GM19193 (cell line): ENCODE results near the gene EFCAB6.

Source experiments
- POLR2A ChIP-seq: IDR thresholded peaks from 4 replicates; pipeline ENCODE4 v1.6.1; 2011; ENCODE audit not compliant: insufficient read depth, insufficient read length; ENCODE audit errors: extremely low read depth

The EFCAB6 gene

DNA sequence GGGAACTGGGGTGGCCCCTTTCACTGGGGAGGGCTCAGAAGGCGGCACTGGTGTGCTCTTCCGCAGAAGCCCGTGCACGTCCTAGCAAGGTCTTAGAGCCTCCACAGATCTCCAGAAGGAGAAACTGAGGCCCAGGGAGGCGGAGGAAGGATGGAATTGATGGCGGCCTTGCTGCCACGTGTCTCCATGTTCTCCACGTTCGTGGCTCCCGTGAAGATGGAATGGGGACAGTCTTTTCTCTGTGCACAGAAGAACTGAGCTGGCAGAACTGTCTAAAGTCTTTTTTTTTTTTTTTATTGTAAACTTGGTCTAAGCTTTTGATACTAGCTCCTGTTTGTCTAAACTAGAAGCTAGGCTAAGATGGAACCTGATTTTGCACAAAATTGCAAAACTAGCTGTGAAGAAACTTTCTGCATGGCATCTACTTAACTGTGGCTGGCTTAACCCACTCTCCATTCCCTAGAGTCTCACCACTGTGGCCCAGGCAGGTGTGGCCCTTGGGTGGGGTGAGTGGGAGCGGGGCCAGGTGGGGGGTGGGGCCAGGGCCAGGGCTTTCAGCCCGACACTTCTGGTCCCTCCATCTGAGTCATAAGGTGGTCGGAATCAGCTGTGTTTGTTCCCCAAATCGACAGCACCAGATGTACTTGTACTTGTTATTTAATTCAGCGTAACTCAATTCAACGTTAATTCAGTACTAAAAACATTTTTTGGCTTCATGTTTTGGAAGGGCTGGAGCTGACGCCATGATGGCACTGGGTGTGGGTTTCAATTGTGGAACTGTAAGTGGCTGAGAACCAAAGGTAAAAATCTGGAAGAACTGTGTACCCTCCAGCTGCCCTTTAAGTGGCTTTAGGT, 279.6 kb downstream of the EFCAB6 start:
- TF ChIP-seq POLR2A, result no peak

DNA sequence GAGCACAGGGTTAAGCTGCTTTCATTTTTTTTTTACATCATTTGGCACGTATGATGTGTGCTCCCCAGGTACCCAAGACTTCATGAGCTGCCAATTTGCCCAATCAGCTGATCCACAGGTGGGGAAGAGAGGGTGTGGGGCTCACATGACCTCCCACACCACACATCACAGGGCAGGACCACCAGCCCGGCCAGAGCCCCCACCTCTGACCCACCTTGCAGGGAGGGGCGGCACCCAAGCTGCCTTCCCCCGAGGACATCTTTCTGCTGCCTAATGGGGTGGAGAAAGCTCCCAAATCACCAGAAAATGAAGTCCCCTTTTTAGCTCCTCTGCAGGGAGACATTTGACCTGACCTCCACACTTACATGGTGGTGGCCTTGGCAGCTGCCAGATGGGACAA, 280.5 kb downstream of the EFCAB6 start:
- no peak for TF ChIP-seq POLR2A

DNA sequence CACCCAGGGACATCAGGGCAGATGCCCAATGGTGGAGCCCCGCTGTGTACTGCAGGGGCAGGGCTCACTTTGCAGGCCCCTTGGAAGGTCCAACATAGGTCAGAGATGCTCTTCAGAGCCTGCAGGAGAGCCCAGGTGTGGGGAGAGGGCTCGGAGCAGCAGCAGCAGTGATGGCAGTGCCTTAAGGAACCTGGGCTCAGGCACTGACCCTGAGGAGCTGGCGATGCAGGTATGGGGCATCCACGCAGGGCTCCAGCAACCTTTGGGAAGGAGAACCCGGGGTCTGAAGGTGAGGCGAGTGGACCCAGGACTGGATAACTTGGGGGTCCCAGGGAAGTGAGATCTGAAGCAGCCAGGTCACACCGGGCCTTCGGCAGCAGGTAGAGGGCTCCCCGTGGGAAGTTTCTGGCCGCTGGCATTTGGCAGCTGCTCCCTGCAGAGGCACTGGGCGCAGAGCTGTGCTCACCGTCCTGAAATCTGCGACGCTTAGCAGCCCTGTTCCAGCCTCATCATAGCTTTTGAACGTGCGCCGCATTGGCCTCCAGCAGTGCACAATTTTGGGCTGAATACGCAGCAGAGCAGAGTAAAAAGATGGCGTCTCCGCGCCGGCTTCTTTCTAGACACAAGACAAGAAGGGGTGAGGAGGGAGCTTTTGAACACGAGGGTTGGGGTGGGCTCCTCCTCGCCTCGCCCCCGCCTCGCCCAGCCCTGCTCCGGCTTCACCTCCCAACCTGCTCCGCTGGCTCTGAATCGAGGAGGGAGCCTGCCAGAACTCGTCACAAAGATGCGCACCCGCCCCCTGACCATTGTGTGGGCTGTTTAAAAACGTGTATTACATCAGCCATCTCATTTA, 281.5 kb downstream of the EFCAB6 start:
- TF ChIP-seq POLR2A, result no peak

DNA sequence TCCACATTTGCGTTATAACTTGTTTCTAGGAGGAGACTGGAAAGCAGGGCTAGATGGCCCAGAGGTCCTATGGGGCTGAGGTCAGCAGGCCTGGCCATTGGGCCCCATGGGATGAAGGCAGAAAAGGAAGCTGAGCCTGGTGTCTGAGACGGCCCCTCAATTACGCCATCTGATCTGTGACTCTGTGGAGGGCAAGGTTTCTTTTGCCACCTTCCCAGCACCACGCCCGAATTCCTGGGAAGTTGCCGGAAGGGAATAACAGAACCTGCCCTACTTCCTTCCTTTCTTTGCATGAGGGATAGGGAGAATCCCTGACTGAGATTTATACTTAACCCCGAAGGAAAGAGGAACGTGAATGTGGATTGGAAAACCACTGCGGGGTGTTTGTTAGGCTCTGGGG, 282.2 kb downstream of the EFCAB6 start:
- TF ChIP-seq POLR2A, result no peak

DNA sequence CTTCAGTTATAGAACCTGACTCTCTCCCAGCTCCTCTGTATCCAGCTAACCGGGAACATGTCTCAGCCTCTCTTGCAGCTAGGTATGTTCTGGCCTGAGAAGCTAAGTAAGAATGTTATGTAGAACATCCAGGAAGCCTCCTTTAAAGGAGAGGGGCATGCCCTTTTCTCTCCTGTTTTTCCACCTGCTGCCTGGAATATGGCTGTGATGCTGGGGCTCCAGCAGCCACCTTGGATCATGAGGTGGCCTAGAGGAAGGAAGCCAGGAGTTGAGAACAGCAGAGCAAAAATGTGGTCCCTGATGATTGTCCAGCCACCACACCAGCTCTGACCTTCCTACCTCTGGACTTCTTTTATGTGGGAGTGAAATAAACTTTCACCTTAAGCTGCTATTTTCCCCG, 282.6 kb downstream of the EFCAB6 start:
- no peak for TF ChIP-seq POLR2A

DNA sequence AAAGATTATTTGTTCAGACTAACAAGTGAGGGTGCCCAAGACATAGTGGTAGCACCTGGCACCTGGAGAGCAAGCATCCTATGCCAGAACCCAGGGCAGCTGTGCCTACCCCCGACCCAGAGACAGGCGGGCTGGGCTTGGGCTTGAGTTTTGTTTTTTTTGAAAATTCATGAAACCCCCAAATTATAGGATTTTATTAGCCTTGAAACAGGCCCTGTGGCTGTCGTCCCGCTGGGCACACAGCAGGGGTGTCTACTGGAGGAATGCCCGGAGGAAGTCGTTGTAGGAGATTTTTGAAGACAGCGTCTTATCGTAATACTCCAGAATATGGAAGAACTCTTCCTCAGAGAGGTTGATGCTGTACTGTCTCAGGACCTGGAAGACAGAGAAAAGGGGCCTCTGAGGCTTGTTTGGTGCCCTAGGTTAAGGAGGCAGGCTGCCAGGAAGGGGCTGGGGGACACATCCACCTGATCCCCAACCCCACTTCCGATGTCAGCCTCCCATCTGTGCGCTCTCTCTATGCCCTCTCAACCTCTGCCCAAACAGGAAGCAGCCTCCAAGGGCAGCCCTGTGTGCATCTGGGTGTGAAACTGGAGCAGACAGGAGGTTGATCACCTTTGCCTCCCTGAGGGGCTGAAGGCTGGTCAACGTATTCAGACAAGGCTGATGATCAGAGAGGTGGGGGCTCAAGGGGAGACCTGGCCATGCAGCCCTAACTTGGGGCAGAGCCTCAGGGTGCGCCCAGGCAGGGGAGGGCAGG, 283.3 kb downstream of the EFCAB6 start:
- TF ChIP-seq POLR2A, result no peak

DNA sequence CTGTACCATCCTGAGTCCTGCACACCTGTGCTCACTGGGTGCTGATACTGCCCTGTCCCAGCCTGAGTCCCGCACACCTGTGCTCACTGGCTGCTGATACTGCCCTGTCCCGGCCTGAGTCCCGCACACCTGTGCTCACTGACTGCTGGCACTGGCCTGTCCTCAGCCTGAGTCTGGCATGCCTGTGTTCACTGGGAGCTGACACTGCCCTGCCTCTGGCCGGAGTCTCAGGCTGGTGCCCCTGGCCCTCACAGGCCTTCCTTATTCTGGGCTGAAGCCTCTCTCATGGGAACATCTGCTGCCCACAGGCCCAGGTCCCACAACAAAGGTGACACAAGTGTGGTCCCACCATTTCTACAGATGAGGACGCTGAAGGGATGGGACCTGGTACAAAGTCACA, 285.2 kb downstream of the EFCAB6 start:
- no peak for TF ChIP-seq POLR2A

DNA sequence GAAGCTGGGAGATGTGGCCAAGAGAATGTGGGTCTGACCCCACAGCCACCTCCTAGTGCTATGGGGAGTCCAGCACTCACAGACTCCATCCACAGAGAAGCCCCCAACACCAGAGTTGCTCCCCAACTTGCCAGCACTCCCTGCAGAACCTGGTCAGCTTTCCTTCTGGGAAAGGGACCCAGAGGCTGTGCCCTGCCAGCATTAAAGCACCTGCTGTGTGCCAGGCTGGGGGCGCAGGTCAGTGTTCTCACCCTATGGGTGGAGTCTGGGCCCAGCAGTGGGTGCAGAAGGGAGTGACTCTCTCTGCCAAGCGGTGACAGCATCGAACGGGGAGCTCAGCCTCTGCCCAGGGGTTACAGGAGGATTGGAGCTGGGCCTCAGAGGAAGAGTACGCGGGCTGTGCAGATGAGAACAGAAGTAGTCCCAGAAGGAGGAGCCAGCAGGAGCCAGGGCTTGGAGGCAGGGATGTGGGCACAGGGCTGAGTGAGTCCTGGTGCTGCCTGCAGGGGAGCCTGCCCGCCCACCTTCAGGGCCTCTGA, 285.9 kb downstream of the EFCAB6 start:
- no peak for TF ChIP-seq POLR2A

DNA sequence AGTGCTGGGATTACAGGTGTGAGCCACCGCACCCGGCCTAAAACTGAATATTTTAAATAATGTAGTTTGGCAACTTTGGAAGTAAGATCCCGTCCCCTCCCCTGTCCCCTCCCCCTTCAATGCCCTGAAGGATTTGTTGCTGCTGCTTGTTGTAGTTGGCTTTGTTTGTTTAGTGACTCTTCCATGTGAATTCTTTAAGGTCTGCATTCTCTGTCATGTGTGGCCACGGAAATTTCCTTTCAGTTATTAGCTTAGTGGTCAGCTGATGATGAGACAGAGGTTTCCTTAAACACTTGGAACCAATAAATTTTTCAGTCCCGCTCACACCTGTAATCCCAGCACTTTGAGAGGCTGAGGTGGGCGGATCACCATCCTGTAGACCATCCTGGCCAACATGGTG, 290.4 kb downstream of the EFCAB6 start:
- TF ChIP-seq POLR2A, result no peak

DNA sequence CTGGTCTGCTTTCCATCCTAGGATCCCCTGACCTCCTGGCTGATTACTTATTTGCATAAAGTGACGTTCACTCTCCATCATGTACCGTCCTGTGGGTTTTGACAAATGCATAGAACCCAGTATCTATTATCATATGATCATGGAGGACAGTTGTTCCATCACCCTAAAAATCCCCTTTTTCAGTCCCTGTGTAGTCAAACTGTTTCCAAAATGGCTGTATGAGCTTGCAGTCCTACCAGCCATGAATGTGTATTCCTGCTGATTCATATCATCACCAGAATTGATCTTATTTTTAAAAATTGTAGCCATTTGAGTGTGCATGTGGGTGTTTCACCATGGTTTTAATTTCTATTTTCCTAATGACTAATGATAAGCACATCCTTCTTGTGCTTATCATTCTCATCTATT, 291.5 kb downstream of the EFCAB6 start:
- TF ChIP-seq POLR2A, result no peak

DNA sequence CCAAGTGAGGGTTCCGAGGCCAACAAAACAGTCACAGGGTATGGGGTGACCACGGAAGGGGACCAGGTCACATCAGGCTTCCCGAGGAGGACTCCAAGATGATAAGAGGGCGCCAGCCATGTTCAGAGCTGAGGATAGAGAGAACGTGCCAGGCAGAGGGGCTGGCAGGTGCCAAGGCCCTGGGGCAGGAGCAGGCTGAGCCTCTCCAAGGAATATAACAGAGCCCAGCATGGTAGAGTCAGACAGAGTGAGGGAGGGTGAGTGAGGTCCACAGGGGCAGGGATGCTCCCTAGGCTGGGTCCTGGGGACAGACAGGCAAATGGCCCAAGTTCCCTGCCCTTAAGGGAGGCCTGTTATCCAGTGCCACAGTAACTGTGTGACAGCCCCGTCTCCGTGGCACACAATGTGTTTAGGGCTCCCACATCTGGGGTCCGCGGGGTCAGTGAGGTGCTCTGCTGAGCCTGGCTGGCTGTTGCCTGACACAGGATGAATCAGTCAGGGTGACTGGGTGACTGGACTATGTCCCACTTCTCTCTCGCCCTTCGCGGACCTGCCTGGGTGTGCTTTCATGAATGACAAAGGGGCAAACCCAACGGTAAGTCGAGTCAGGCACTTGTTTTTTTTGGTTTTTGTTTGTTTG, 295.0 kb downstream of the EFCAB6 start:
- no peak for TF ChIP-seq POLR2A

DNA sequence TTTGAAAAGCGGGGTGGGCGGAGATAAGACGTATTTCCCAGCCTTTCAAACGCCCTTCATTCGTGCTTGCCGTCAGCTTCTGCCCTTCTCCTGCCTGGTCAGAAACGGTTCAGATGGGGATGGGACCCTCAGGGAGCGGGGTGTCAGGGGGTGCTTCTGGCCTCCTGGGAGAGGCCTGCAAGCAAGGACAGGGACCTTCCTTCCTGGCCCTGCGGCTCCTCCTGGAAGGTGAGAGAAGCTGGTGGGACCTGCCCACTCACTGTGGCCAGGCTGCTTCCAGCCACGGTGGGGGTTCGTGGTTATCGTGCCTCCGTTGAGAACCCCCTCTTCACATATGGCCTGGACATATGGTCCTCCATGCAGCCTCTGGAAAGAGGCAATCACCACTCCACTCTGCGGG, 295.7 kb downstream of the EFCAB6 start:
- TF ChIP-seq POLR2A, result no peak

DNA sequence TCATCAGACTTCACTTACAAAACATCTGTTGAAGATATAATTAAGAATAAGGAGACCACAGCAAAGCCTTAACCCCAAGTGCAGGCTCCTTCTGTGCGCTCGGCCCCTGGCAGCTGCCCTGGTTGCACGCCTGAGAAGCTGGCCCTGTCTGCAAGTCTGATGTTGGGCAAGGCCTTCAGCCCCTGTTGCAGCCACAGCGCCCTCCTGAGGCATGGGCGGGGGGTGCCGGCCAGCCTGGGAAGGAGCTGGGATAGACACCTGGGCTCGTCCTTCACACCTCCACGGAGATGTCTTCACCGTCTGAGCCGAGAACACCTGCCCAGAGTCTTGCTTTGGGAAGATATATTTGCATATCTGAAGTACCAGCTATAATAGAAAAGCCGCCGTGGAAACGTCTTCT, 296.2 kb downstream of the EFCAB6 start:
- TF ChIP-seq POLR2A, result no peak

DNA sequence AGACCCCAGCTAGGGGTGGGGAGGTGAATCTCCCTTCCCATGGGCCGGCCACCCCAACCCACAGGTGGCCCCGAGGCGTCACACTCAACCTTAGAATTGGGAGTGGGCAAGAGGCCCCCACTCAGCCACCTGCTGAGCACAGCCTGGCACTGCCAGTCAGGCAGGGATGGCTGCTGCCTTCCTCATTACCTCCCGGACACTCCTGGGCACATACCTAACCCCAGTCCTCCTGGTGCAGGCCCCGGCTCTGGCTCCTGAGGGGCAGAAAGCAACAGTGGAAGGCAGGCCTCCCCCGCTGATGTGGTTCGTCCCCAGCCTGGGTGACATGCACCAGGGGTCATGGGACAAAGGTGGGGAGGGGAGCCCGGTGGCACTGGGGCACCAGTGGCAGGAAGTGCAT, 296.7 kb downstream of the EFCAB6 start:
- no peak for TF ChIP-seq POLR2A
